HepG2 (cell line): Measurements from ENCODE around the gene DHX8.

ENCODE experiments used
- ELF4 ChIP-seq: sonication (generic); formaldehyde crosslinking; IDR thresholded peaks from 2 replicates; pipeline ENCODE4 v1.5.0; 2020; ENCODE audit warnings: missing genetic modification reagents, mild to moderate bottlenecking, moderate library complexity, borderline replicate concordance
- EZH2 ChIP-seq: conservative IDR thresholded peaks from 2 replicates; pipeline ENCODE4 v1.6.1; 2012; ENCODE audit warnings: mild to moderate bottlenecking, low read depth, low read length, moderate library complexity
- IRF2 ChIP-seq: IDR thresholded peaks from 2 replicates; pipeline ENCODE4 v1.6.1; 2018; ENCODE audit warnings: missing genetic modification reagents, missing compliant biosample characterization
- PHF21A ChIP-seq: sonication (generic); formaldehyde crosslinking; IDR thresholded peaks from 2 replicates; pipeline ENCODE4 v1.5.0; 2020; ENCODE audit warnings: mild to moderate bottlenecking, missing genetic modification reagents
- TOE1 ChIP-seq: sonication (generic); formaldehyde crosslinking; IDR thresholded peaks from 2 replicates; pipeline ENCODE4 v1.4.0; 2020; ENCODE audit warnings: mild to moderate bottlenecking, missing genetic modification reagents

DNA sequence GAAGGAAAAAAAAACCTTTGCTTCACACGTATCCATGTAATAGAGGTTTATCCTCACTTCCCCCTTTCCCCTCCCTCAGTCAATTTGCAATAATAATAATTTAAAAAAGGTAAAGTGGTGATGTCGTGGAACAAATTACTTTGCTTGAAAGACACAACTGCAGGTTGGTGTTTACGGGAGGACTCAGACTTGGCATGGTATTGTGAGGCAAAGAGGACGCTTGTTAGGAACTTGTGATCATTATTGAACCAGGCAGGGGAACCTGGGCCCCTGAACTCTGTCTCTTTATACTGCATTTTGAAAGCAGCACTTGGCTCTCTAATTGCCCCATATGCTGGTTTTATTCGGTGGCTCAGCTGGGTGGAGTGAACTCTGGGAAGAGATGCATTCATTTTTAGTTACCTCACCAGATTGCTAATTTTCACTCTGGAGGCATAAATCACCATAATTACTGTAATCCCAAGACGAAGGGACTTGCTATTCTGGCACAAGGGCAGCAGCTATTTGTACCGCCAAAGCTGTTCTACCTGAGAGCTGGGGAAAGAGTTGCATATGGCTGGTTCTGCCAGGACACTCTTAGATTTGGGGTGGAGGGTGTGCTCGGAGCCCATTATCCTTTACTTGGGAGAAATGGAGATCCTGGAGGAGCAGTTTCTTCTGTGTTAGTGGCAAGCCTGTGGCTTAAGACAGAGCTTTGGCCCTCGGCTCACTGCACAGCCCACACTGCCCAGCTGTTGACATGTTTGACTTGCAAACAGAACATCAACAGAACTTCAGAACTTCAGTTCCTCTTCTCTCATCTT is 5.7 kb upstream of the DHX8 start:
- TF ChIP-seq EZH2 (no peak), IRF2 (peak; percentile 59; the same call in 1 of the 2 replicates), ELF4 (CRISPR knock-in tag) (no peak), TOE1 (no peak), PHF21A (CRISPR knock-in tag) (peak; percentile 73)
